RKO (cell line): Measurements from ENCODE around the gene MACROD2.

Experiments used
- DNase-seq: peaks from one replicate; pipeline ENCODE4 v3.0.0-alpha.2; 2016; ENCODE audit warnings: low spot score

The MACROD2 gene

DNA sequence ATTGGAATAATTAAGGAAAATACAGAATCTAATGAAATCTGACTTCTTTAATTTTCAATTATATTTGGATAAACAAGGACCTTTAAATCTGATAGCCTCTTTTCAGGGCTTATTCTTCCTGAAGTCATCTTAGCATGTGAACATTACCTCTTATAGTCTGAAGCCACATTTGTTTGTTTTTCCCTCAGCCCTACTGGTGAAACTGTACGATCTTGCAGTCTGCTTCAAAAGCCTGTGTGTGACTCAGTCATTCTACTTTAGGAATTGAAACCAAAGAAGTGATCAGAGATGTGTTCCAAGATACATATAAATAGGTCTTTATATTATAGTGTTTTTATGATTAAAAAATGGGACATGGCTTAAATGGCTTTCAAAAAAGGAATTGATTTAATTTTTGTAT is 67.5 kb downstream of the MACROD2 start:
- no peak for DNase-seq

DNA sequence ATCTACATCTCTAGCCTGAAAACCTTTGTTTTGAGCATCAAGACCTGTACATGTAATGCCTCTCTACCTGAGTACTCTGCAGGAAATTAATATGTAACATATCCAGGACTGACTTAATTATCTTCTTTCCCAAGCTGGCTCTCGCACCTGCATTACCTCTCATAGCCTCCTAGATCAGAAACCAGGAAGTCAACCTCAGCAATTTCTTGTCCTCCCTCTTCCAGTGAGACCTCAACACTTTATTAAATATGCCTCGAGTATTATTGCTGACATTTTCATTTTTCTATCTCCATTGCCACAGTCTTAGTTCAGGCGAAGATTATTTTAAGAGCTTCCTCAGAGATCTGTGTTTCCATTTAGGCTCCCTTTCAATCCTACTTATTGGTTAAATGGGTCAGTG is 69.0 kb downstream of the MACROD2 start:
- no peak for DNase-seq

DNA sequence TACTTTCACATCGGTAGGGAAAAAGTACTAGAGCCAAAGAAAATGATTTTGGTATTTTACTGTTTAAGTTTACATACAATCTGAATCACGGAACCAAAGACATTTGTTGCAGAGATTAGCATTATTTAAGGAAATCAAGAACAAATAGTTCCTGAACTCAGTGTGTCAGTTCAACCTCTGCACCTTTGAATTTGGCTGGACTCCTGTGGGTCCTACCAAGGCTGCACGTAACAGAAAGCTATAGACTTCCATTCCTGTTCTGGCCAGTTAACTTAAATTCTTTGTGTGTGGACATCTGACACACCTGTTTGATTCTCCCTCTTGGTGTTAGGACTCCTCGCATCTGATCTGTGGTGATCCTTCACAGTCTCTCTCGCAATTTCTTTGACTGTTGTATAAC is 69.6 kb downstream of the MACROD2 start:
- DNase-seq = no peak

DNA sequence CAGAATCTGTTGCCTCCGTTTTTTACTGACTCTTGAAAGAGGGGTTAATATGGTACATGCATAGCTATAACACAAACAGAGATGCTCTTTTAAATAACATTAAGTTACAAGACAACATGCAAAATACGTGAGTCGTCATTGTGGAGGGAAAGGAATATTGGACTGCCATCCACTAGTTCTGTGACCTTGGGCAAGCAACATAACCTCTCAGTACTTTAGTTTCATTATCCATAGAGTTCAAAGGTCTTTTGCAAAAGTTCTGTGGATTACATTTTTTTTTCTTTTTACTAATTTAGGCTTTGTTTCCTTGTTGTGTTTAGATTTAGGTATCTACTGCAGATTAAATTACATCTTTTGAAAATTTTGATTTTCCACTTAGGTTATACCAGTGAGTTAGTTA is 70.5 kb downstream of the MACROD2 start:
- no peak for DNase-seq

DNA sequence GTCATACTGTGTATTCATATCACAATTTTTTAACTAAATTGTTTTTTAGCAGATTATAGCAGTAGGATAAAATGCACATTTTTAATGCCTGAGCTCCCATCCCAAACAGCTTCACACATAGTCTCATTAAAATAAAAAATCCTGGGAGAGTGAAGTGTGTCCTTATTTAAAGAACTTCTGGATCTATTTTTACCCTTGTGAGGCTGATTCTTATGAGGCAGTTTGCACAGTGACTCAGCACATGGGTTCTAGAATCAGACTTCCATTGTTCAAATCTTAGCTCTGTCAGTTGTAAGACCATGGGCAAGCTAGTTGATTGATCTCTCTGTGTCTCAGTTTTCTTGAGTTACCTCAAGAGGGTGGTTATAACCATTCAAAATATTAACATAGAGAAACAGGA is 72.3 kb downstream of the MACROD2 start:
- no peak for DNase-seq

DNA sequence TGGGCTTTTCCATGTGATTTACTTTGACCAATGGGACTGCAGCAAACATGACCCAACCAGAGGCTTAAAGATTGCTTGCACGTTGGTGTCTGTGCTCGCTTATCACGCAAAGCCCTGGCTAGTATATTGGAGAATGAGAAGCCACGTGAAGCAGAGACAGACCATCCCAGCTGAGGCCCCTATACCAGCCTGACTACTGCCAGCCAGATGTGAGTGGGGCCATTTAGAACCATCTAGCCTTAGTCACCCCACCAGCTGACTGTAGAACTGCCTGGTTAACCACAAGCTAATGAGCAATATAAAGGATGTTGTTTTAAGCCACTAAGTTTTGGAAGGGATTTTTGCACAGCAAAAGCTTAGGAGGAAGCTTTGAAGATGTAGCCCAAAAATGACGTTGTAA is 74.5 kb downstream of the MACROD2 start:
- DNase-seq = peak; percentile 51

DNA sequence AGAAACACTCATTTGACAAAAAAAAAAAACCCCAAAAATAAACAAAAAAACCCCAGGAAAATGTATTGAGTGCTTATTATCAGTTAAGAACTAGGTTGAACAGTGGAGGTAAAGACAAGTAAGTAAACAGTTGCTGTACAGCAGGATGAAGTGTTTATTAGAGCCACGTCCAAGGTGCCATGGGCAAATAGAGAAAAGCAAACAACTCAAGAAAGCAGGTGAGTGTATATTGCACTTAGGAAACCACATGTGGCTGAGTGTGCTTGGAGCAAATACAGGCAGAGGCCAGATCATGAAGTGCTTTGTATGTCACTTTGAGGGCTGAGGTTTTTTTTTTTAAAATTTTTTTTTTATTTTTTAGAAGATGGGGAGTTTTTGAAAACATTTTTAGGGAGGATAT is 98.3 kb downstream of the MACROD2 start:
- no peak for DNase-seq

DNA sequence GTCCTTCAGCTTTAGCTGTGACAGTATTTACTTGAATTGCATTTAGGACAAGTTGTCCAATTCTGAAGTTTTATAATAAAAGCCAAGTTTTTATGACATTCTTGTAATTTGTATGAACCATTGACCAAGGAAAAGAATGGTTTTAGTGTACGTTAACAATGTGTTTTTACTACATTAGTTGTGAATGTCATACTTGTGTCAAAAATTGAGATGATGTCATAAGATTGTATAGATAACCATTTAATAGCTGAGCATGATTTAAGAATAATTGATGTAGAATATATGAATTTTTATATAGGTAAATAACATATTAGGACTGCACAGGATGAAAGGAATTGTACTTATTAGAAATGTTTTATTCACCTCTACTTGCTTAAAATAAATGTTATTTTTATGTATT is 102.9 kb downstream of the MACROD2 start:
- no peak for DNase-seq

DNA sequence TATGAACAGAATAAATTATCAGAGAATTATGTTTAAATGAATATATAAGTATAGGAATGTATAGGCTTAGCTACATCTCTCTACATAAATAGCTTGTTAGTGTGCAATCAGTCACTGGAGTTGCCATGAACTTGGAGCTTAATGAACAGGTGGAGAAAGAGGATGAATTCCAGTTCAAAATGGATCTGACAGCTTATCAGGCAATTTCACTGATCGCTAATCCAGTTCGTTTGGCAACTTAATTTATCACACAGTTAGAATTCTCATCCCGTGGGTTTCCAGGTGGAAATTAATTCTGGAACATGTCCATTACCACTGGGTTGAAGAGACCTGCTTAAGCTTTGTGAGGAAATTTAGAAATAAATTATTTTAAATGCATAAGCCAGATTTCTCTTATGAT is 118.1 kb downstream of the MACROD2 start:
- no peak for DNase-seq

DNA sequence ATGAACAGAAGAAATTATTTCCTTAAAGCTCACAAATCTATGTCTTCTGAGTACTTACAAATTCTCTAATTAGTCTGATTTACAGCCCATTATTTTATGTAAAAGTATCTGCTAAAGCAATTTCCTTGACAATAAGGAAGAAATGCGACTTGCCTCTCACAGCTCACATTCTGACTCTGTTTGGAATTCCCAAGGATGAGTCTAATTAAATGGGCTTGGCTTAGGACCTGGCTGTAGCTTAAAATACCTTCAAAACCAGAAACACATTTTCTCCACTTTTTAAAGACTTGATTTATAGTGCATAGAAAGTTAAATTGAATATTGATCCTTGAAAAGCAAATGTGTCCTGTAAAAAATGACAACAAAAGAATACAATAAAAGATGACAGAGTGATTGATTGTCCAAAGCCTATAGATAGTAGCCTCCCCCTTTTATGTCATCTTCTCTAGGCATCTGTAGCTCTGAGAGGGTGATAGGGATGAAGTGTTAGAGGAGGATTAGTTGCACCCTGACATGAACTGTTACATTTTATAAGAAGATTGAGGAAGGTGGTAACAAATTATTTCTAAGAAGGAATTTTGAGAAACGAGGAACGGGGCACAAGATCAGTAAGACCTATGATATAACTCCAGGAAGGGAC is 118.9 kb downstream of the MACROD2 start:
- DNase-seq = no peak

DNA sequence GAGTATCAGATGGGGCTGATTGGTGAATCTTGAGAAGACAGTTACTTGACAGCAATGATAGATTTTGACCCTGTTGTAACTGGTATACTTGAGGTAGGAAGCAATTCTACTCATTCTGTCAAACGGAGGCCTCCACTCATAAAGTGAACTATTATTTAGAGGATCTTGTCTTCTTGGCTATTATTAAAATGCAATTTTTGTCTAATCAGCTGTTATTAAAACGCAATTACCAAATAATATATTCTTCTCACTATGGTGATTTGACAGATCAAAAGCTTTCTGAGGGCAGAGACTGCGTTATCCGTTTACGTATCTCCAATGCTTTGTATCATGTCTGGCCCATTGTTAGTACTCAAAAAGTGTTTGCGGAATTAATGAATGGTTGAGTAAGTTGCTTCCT is 120.7 kb downstream of the MACROD2 start:
- no peak for DNase-seq

DNA sequence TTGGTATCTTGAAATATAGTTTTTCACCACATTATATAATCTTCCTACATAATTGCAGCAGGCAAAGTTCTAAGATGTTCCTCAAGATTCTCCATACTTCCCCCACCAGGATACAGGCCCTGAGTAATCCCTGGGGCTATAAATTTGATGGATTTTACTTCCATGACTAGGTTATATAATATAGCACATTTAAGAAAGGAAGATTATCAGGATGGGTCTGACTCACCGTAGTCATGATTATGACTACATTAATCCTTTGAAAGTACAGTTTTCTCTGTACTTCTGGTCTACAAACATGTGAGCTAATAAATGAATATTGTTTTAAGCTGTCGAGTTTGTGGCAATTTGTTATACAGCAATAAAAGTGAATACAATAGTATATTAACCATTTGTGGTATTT is 122.5 kb downstream of the MACROD2 start:
- DNase-seq = peak; percentile 10

DNA sequence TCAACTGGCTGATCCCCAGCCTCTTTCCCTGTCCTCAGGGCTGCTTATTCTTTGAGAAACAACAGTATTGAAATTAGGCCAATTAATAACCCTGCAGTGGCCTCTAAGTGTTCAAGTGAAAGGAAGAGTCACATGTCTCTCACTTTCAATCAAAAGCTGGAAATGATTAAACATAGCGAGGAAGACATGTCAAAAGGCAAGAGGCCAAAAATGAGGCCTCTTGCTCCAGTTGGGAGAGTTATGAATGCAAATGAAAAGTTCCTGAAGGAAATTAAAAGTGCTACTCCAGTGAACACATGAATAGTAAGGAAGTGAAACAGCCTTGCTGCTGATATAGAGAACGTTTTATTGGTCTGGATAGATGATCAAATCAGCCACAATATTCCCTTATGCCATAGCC is 131.5 kb downstream of the MACROD2 start:
- no peak for DNase-seq

DNA sequence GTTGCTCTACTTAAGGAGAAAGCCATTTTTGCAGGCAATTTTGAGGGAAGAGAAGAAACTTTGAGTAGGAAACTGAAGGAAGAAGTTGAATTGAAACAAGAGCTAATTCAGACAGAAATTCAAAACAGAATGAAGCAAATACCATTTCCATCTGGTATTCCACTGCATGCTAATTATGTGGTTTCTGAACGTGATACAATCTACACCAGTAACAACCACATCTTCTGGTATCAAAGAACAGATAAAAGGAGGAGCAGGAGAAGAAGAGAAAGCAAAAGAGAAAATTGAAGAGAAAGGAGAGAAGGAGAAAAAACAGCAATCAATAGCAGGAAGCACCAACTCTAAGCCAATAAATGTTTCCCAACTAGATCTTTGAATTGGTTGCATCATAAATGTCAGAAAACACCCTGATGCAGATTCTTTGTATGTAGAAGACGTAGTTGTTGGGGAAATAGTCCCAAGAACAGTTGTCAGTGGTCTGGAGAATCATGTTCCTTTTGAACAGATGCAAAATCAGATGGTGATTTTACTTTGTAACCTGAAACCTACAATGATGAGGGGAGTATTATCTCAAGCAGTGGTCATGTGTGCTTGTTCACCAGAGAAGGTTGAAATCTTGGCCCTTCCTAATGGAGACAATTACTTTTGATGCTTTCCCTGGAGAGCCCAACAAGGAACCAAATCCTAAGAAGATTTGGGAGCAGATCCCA is 132.4 kb downstream of the MACROD2 start:
- no peak for DNase-seq

DNA sequence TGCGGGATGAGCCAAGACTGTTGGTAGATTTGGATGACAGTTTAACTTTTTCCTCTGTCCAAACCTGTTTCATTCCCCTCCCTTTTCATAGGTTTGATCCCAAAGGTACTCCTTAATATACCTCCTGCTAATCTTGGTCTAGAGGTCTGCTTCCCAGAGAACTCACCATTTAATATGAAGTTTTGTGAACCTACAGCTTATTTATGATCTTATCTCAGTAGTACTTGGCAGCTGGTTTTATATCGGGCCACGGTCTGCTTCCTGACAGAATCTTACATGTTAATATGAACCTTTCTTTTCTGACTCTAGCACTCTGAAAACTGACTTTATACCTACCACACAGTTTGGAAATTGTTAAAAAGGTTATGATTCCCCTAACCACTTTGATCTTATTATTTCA is 138.7 kb downstream of the MACROD2 start:
- DNase-seq = no peak

DNA sequence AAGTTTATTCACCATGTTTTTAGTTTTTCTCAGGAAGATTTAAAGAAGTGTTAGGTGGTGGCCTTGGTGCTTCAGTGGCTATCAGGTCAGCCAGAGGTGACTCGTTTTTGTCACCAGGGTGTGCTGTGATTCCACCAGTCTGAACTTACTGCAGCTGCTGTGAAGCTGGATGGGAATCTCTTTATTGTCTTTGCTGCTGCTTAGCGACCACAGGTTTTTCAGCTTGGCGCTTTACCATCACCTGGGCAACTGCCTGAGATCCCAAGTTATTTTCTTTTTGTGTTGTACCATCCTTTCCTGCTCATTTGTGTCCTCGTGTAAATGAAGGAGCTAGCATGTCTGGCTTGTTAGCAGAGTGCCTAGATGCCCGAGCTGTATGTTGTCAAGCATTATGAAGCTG is 146.9 kb downstream of the MACROD2 start:
- peak; percentile 68 for DNase-seq

DNA sequence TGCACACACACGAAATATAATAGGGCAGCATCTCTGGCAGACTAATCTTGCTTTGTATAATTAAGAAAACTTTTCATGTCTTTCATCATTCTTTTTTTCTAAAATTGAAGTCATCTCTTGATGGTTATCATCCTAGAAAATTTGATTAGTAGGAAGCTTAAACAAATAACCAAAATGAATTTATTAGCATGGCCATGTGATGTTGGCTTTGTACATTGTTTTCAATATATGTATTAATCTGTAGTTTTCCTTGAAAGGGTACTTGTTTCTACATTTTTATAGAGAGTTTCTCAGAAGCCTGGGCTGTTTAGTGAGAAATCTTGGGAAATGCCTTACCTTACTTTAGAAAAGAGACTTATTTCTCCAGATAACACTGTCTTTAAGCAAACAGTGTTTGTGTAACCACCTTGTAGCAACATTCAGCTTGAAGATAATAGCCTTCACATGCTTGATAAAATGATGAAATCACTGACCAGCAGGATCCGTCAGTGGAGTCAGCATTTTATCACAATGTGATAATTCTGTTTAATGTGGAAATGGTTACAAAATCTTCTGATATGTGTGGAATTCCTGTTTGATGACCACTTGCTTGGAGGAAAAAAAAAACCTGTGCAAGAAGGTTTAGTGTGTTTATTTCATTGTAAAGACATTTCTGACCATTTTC is 147.8 kb downstream of the MACROD2 start:
- no peak for DNase-seq

DNA sequence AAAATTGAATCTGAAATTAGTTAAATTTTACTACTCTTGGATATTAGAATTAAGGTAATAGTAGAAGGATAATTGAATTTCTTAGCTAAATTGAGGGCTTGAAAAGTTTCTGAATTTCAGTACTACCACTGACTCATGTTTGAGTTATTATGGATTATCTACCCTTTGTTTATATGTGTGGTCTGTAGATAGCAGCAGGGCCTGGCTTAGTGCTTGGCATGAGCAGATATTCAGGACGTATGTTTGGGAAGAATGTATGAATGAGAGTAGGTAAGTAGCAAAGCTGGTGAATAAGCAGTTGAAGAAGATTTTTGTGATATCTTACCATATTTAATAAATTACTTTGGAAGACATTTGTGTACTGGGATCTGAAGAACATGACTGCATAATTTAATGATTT is 152.7 kb downstream of the MACROD2 start:
- DNase-seq = no peak

DNA sequence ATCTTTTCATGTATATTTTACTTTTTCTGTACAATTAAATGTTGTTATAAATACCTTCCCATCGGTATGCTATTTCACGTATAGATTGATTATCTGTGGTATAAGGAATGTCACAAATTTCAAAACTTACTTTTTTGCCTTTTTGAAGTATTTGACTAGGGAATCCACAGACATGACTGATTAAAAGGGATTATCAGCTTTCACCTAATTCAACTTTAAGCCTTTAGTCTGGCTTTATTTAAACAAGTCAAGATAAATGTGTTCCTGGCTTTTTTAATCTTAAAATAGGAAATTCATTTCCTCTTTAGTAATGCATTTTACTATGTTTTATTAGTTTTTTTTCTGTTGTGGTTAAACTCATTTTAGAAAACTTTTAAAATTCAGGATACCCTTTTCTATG is 160.0 kb downstream of the MACROD2 start:
- no peak for DNase-seq

DNA sequence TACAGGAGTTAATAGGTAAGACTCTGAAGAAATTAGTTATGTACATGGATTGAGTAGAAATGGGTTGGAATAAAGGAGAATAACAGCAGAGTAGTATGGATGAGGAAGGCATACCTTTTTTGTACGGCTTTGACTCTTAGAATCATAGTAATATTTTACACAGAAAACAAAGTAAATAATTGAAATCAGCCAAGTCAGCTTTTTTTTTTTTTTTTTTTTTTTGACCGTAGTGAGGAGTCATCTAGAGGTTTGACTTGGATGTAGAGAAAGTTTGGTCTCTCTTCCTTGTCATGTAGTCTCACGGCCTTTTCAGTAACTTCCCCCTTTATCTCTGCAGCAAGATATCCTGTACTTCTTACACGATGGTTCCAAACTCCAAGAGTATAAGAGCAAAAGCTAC is 183.2 kb downstream of the MACROD2 start:
- no peak for DNase-seq

DNA sequence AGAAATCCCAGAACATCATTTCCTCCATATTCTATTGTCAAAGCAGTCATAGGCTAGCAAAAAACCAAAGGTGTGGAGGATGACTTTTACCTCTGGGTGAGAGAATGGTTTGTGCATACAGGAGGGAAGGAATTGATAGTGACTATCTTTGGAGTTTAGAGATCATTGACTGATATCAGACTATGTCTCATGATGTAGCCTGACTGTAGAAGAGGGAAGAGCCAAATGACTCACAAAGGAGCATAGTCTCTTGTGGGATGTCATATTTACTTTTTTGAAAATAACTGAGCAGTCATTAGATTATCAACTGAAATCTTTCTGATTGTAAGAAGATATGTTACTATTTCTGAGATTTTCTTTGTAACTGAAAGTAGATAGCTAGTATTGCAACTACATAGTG is 183.6 kb downstream of the MACROD2 start:
- DNase-seq = no peak

DNA sequence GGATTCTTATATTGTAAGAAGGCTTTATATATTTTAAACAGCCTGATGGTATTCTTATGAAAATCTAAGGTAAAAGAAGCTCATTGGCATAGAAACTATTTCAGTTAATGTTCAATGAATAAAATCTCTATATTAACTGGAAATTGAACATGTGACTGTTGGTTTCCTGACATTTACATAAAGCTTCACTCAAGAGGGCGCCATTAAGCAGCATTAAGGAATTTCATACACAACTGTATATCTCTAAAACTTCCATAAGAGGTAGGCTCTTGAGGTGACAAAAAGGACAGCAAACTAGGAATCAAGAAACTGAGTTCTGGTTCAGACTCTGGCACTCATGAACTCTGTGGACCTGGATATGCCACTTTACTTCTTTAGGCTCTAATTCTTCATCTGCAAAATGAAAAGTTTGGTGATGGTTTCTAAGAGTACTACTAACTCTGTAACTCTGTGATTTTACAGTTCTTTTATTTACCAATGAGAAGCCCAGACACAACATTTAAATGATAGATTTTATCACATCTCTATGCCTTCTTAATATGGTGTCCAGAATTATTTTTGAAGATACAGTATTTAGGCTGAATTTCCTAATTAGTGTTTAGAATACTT is 194.6 kb downstream of the MACROD2 start:
- DNase-seq = peak; percentile 72

DNA sequence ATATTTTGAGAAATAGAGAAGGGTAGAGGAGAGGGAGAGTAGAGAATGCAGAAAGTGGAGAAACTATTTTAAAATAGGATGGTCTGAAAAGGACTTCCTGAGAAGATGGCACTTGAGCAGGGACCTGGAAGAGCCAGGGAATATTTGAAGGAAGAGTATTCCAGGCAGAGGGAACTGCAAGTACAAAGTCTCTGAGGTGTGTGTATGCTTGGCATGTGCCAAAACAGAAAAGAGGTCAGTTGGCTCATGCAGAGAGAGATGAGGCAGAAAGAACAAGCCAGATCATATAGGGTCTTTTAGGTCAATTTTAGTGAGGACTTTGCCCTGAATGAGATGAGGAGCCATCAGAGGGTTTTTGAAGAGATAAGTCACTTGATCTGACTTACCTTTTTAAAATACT is 196.2 kb downstream of the MACROD2 start:
- no peak for DNase-seq
